Hematopoietic multipotent progenitor cell treated with erythropoietin and hydrocortisone succinate and interleukin-3 and kit ligand, for 6 days (in vitro differentiated cells): Measurements from ENCODE around the gene CRK.

Source experiments
- DNase-seq: peaks from one replicate; pipeline ENCODE4 v3.0.0-alpha.2; 2015

CRK gene

GRCh38 chr17:1485423-1486376 lies 29.7 kb upstream of the CRK start:
- peak; percentile 59 for DNase-seq

- DNase-seq = peak; percentile 77
Observed at GRCh38 chr17:1484676-1485422, 28.8 kb upstream of the CRK start.

- no peak for DNase-seq
Observed at GRCh38 chr17:1484060-1484535, 28.1 kb upstream of the CRK start.

GRCh38 chr17:1482680-1483079 lies 26.6 kb upstream of the CRK start:
- DNase-seq = no peak

GRCh38 chr17:1481736-1482135 lies 25.7 kb upstream of the CRK start:
- DNase-seq = no peak

GRCh38 chr17:1480747-1481465 lies 24.9 kb upstream of the CRK start:
- no peak for DNase-seq

GRCh38 chr17:1478418-1478817 lies 22.4 kb upstream of the CRK start:
- DNase-seq = no peak

- DNase-seq = no peak
Observed at GRCh38 chr17:1475321-1475854, 19.4 kb upstream of the CRK start.

- DNase-seq = no peak
Observed at GRCh38 chr17:1474402-1475189, 18.6 kb upstream of the CRK start.

- DNase-seq = no peak
Observed at GRCh38 chr17:1473841-1474240, 17.8 kb upstream of the CRK start.

- peak; percentile 61 for DNase-seq
Observed at GRCh38 chr17:1473170-1473569, 17.1 kb upstream of the CRK start.

- DNase-seq = no peak
Observed at GRCh38 chr17:1471911-1472821, 16.1 kb upstream of the CRK start.

- no peak for DNase-seq
Observed at GRCh38 chr17:1471490-1471889, 15.5 kb upstream of the CRK start.

- no peak for DNase-seq
Observed at GRCh38 chr17:1470755-1471462, 14.9 kb upstream of the CRK start.

GRCh38 chr17:1470071-1470754 lies 14.2 kb upstream of the CRK start:
- no peak for DNase-seq

- DNase-seq = no peak
Observed at GRCh38 chr17:1469231-1469852, 13.3 kb upstream of the CRK start.

- DNase-seq = no peak
Observed at GRCh38 chr17:1467898-1468492, 12.0 kb upstream of the CRK start.

- DNase-seq = no peak
Observed at GRCh38 chr17:1467258-1467657, 11.2 kb upstream of the CRK start.

GRCh38 chr17:1464186-1464585 lies 8.2 kb upstream of the CRK start:
- no peak for DNase-seq
